GM21717 (cell line): ENCODE results near the gene ST3GAL3.

Experiments used
- ATAC-seq: cut with Tn5 transposase; IDR thresholded peaks from one replicate; pipeline ENCODE4 v1.9.1; 2021; ENCODE audit warnings: mild to moderate bottlenecking, moderate library complexity; ENCODE audit not compliant: unreplicated experiment

ST3GAL3 gene

DNA sequence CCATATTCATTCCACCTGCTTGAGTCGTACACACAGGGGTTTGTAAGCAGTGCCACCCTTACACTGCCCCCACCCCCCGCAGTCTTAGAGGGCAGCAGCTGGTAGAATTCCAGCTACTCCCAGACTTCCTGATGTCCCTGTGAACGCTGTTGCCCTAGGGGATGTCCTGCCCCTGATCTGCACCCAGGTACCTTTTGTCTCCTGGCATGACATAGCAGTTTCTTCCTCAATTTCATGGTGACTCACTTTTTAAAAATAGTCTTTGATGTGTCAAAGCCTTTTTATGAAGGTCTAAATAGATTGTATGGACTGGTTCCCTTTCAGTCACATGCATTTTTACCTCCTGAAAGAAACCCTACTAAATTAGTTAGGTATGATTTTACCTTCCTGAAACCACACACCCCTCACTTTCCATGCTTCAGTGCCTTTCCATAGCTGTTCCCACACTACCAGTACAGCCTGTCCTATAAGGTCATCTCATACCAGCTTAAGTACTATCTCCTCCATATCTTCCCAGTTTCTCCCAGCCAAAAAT lies 76.4 kb downstream of the ST3GAL3 start:
- no peak for ATAC-seq

DNA sequence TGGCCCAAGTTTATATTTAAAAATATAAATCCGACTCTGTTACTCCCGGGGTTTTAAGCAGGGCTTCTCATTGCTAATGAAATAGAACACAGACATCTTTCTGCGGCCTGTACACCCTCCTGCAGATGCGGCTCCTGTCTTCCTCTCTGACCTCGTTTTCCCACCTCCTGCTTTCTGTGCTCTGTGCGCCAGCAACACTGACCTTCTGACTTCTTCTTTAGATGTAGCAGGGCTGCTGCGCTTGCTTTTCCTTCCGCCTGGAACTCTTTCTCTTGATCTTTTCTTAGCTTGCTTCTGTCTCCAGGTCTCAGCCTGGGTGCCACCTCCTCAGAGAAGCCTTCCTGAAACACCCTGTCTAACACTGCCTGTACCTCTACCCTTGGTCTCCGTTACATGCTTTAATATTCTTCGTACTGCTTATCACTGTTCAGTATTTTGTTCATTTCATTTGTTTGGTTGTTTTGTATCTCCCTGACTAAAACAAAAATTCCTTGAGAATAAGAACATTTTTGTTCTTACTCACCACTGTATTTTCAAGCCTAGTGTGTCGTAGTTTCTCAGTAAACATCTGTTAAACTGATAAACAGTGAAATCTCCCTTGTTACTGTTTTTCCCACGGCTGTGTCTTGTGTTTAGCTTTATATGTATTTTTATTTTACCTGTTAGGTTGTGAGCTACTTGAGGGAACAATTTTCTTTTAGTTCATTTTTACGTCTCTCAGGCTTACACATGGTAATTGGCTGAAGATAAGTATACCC lies 79.0 kb downstream of the ST3GAL3 start:
- ATAC-seq: no peak

DNA sequence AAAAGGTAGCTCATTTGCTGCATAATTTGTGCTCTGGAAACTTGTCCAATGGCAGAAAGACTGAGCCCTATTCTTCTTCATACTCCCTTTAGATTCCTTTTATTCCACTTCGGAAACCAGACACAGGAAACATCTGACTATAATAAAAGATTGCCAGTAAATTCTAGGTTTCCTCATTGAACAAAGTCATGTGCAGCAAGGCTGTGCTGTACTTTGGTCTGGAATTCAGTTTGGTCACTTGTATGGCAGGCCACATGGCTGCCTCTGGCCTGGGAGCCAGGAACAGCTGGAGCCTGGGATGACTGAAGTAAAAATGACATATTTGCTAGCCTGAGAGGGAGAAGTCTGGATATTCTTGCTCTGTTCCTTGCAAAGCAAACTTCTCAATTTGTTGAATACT lies 79.6 kb downstream of the ST3GAL3 start:
- ATAC-seq: no peak

DNA sequence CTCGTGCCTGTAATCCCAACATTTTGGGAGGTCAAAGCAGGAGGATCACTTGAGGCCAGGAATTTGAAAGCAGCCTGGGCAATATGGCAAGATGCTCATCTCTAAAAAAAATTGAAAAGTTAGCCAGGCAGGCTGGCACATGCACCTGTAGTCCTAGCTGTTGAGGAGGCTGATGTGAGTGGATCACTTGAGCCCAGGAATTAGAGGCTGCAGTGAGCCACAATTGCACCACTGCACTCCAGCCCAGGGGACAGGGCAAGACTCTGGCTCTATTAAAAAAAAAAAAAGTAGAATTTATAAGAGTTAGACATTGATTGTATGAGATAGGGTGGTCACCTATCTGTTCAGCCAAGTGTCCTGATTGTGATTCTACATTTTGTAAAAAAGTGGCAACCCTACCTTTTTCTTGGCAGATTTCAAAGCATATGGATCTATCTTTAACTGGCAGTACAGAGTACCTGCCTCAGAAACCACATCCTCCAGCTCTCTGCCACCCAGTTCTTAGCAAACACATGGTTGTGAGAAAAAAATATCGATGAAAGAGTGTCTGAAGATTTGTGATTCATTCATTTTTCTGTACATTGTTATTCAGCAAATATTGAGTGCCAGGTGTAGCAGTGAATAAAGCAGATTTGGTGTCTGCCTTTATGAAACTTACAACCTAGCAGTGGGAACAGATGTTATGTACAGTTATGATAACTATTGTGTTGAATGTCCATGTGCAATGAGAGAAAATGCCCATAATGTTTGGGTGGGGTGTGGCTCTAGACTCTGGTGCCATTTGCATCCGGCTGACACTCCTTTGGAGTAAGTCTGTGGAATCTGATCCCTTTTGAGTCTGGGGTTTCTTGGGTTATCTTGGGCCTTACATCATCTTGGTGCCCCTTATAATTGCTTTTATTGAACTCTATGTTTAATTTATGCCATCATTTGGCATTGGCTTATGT lies 82.5 kb downstream of the ST3GAL3 start:
- ATAC-seq: no peak

DNA sequence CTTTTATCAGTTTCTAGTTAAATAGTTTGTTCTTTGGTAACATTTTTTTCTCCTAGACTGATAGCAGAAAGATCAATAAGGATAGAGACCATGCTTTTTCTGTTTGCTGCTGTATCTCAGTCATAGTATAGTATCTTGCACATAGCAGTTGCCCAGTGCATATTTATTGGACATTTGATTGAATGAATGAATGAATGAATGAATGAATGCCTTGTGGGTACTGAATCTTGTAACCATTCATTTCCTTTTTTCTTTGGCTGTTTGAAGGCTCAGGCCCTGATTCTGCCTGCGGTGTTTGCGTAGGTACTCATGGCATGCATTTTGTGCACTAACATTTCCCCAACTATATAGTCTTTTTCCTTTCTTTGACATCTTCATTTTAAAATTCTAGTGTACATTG lies 83.9 kb downstream of the ST3GAL3 start:
- ATAC-seq: no peak

DNA sequence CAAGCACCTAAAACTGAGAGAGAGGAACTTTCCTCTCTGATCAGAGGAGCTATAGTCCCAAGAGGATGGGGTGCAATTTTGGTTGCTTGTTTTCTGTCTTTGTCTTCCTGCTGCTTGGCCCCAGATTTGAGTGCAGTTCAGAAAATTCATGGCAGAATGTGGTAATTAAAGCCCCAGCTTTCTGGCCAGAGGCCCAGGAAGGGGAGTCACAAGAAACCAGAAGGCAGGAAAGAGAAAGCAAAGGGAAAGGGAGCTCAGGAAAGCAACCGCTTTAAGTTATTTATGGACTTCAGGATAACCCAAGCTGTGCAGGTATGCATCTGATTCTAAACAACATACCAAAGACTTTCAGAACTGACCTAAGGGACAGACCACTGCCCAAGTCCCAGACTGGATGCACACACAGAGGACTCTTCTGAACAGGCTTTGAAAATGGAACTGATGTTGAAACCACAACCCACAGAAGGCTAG lies 88.8 kb downstream of the ST3GAL3 start:
- no peak for ATAC-seq

DNA sequence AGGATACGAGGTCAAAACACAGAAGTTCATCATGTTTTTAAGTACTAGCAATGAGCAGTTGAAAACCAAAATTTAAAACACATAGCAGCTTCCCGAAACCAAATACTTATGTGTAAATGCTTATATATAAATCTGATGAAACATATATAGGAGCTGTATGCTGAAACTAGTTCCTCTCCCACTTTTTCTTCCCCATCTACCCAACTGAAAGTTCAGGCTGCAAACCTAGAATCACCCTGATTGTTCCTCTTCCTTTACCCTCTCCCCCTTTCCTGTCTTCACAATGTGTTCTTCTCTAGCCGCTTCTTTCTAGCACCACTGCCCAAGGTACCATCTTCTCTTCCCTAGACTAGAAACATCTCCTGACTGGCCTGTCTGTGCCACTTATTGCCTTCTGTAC lies 90.6 kb downstream of the ST3GAL3 start:
- ATAC-seq: no peak

DNA sequence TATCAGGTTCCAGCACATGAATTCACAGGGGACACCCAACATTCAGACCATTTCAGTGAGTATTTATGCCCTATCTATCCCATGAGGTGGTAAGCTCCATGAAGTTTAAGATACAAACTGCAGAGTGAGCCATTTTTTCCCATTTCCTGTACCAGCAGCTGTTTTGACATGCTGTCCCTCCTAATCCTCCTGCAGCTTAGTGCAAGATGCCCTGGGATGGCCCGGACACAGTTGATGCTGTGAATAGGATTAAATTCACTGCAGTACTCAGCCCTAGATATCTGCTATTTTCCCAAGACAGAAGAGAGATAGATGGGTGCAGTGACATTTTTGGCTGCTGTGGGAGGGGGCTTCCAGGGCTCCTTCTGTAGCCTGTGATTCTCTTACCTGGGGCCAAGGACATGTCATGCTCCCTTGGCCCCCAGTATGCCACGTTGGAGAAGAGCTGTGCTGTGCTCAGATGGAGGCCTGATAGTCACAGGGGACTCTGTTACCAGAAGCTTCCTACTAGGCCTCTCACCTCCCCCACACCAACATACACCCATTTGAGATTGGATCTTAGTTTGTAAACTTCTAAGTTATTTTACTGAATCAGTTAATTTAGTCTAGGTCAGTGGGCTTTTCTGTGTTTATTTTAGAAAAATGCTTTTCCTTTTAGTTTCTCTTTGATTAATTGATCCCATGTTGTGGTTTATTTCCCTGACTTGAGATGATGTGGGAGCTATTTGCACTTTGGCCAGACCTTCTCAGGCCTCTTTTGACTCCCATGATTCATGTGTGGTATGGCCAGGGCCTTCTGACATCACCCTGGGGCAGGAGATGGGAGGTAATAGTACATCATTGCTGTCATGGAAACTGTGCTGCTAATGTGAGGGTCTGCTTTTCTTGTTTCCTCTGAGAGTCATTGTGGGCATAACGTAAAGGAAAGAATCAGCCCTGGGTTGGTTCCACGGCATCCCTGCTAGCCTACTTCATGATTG lies 92.6 kb downstream of the ST3GAL3 start:
- ATAC-seq: no peak

DNA sequence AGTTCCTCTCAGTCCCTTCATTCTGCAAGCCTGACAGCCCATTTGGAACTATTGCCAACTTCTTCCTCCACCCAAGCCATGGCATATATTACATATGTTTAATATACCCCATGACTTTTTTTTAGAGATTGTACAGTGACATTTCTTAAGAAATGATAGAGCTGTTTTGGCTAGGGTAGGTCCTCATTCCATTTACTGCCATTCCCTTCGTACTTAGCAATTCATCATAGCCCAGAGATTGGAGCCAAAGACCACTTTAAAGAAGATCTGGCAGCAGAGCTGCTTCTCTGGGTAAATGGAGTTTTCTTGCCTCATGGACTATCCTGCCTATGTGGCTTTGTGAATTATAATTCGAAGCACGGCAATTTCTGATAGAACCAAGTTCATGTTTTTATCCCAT lies 93.4 kb downstream of the ST3GAL3 start:
- ATAC-seq: no peak

DNA sequence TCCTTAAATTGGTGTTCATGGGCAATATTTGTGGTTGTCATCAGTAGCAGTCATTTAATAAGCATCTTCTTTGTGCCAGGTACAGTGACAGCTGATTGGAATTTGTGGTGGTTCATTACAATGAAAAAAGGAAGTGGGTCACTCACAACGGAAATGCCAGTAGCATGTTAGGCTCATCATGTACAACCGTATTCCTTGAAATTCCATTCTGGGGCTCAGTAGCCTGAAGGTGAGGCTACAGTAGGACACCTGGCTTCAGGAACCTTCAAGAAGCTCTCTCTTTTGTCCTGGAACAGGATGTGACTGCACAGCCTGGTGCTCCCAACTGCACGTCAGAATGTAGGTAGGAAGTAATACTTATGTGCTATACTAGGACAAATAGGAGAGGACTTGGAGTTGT lies 93.9 kb downstream of the ST3GAL3 start:
- ATAC-seq: no peak

DNA sequence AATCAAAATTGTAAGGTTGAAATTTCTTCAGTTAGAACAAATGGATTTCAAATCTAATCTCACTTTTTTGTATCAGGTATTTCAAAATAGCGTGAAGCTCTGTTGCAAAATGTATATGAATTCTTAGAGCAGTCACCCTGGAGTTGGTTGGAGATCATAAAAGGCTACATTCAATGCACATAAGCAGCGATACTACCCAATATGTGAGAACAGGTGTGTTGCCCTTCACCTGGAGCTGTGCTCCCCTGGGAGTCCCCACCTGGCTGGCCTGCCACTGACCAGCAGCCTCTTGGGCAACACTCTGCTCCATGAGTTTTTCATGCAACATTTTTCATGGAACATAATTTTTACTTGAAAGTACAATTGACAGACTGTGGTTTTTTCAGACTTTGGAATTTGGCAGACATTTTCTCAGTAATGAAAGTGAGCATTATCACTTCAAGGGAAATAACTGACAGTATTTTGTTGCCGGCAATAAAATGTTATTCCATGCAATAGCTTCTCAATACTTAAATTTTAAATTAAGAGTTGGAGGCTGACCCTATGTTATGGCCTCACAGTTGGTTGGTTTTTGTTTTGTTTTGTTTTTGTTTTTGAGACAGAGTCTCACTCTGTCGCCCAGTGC lies 95.1 kb downstream of the ST3GAL3 start:
- no peak for ATAC-seq

DNA sequence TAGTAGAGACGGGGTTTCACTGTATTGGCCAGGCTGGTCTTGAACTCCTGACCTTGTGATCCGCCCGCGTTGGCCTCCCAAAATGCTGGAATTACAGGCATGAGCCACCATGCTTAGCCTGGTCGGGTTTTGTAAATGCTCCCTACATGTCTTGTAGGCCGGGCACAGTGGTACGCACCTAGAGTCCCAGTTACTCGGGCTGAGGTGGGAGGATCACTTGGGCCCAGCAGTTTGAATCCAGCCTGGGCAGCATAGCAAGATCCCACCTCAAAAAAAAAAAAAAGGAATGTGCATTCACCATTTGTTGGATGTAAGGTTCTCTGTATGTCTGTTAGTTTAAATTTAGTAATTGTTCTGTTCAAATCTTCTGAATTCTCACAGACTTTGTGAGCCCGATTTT lies 95.8 kb downstream of the ST3GAL3 start:
- no peak for ATAC-seq

DNA sequence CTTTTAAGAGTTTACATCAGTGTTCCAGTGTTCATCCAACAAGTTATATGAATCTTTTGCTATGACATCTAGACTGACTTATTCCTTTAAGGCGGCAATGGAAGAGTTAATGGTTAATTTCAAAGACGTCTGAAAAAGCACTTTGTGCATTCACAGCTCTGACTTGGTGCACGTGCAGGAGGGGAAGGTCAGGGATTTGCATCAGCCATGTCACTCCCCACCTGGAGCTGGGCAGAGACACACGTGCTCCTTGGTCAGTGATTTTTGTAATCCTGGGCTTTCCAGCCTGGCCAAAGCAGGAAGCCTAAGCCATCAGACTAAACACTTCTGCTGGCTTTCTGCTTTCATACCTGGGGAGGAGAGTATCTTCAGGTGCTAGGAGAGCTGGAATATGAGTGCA lies 96.3 kb downstream of the ST3GAL3 start:
- ATAC-seq: no peak

DNA sequence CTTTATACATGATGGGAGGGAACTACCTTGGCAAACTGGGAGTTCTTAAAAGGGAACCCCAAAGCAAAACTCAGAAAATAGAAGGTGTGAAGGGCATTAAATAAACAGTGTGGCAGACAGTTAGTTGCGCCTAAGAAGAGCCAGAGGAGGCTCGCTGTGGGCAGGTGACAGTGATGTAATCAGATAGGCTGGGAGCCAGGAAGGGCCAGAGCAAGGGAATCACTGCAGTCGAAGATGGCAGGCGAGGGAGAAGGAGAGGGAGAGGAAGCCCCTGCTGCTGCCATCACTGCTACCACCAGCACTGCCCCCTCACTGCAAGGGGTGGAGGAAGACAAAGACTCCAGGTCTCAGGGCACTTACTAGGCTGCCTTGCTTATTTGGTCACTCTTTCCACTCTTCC lies 97.2 kb downstream of the ST3GAL3 start:
- ATAC-seq: no peak

DNA sequence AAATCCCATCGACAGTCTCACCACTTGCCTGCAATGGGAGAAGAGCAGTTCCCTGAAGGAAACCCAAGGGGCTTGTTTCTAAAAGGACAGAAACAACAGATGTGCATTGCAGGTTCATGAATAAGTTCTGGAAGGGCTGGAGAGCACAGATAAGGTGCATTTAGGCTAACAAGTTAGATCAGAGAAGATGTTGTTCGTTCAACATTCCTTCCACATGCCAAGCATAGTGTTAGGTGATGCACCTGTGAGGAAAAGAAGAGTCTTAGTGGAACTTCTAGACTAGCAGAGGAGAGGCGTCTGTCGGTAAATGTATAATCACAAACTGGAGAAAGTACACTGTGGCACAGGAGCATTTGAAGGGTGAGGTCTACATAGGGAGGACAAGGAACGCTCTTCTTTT lies 98.0 kb downstream of the ST3GAL3 start:
- no peak for ATAC-seq

DNA sequence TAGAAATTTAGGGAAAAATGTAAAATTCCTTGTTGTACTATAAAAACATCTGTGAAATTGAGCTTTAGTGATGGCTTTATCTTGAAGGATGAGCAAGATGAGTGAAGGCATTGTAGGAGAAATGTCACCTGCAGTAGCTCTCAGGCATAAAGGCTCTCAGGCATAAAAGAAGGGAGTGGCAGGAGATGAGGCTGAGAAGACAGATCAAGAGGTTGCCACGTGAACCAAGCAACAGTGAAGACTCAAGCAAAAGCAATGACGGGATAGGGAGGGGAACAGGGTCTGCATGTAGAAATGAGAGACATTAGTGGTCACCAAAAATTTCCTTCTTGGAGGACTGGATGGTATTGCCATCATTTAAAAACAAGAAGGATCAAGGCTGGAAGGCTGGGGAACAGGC lies 98.8 kb downstream of the ST3GAL3 start:
- ATAC-seq: no peak

DNA sequence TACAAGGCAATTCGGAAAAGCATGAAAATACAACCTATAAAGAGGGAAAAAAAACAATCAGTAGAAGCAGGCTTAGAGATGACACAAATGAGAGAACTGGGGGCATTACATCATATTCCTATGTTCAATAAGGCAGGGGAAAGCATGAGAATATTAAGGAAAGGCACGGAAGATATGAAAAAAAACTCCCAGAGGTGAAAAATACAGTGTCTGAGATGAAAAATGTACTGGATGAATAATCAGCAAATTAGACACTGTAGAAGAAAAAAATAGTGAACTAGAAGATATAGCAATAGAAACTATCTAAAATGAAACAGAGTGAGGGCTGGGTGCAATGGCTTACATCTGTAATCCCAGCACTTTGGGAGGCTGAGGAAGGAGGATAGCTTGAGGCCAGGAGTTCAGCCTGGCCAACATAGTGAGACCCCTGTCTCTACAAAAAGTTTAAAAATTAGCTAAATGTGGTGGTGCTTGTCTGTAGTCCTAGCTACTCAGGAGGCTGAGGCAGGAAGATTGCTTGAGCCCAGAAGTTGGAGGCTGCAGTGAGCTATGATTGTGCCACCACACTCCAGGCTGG lies 101.8 kb downstream of the ST3GAL3 start:
- ATAC-seq: no peak

DNA sequence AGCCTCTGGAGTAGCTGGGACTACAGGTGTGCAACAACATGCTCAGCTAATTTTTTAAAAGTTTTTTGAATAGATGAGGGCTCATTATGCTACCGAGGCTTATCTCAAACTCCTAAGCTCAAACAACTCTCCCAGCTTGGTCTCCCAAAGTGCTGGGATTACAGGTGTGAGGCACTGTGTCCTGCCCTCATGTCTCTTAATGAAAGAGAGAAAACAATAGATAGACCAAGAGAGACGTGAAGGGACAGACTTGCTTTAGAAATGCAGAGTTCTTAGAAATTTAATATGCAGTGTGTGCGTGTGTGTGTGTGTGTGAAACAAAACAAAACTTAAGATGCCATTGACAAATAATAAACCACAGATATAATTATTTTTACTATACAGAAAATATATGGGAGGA lies 105.2 kb downstream of the ST3GAL3 start:
- no peak for ATAC-seq

DNA sequence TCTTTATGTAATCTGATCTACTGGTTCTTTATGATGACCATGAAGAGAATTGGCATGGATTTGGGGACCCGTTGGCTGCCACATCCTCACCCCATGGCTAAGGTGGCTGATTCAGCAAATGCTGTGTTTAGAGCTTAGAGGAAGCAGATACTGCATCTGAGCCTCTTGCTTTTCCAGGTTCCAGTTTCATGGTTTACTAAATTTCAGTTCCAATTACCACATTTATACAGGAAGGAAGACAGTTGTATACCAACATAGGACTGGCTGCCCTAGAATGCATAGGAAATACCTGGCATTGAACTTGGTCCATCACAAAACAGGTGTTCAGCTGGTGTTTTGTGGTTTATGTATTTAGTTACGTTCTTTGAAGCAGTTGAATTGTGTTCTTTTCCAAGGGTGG lies 107.1 kb downstream of the ST3GAL3 start:
- no peak for ATAC-seq
